GM23338 (cell line): Measurements from ENCODE around the gene NOTCH1. TPM values are rescaled to one million over a fixed set of nuclear protein-coding genes. Genes with fewer than 3 reads are reported as not detected.

Experiments
- ATAC-seq: fragments of 200-7000 bp; cut with Tn5 transposase; 3 replicates; pipeline ENCODE4 v1.9.1; 2020
- DNase-seq: peaks from one replicate; pipeline ENCODE4 v3.0.0-alpha.2; 2015; ENCODE audit warnings: low spot score
- H2AFZ ChIP-seq: fragments of 200-600 bp; sonication (generic); 2 replicates; pipeline ENCODE4 v1.8.0; 2016; ENCODE audit warnings: antibody characterized with exemption, mild to moderate bottlenecking, moderate library complexity
- H3F3A ChIP-seq: fragments of 200-600 bp; sonication (generic); replicated peaks from 2 replicates; pipeline ENCODE4 v1.8.0; 2017; ENCODE audit warnings: antibody characterized with exemption, mixed run types, low read depth
- H3K27ac ChIP-seq: fragments of 200-600 bp; sonication (generic); 2 replicates; pipeline ENCODE4 v1.6.1; 2016; ENCODE audit warnings: low read depth
- H3K27me3 ChIP-seq: fragments of 200-600 bp; sonication (generic); 2 replicates; pipeline ENCODE4 v1.8.0; 2016; ENCODE audit warnings: mild to moderate bottlenecking, mixed run types, moderate library complexity; ENCODE audit not compliant: insufficient read depth
- H3K36me3 ChIP-seq: fragments of 200-600 bp; sonication (generic); 2 replicates; pipeline ENCODE4 v1.8.0; 2016; ENCODE audit warnings: mild to moderate bottlenecking; ENCODE audit not compliant: insufficient read depth
- H3K4me1 ChIP-seq: fragments of 200-600 bp; sonication (generic); 2 replicates; pipeline ENCODE4 v1.8.0; 2016; ENCODE audit warnings: mild to moderate bottlenecking, moderate library complexity; ENCODE audit not compliant: insufficient read depth
- H3K4me2 ChIP-seq: fragments of 200-600 bp; sonication (generic); 2 replicates; pipeline ENCODE4 v1.7.1; 2017; ENCODE audit warnings: mixed run types
- H3K4me3 ChIP-seq: fragments of 200-600 bp; sonication (generic); 2 replicates; pipeline ENCODE4 v1.6.1; 2016; ENCODE audit warnings: mixed run types
- H3K79me2 ChIP-seq: fragments of 200-600 bp; sonication (generic); replicated peaks from 2 replicates; pipeline ENCODE4 v1.8.0; 2017; ENCODE audit warnings: mild to moderate bottlenecking; ENCODE audit not compliant: insufficient read depth
- H3K9me2 ChIP-seq: fragments of 200-600 bp; sonication (generic); 2 replicates; pipeline ENCODE4 v1.8.0; 2017; ENCODE audit not compliant: insufficient read depth
- H4K20me1 ChIP-seq: fragments of 200-600 bp; sonication (generic); replicated peaks from 2 replicates; pipeline ENCODE4 v1.8.0; 2017; ENCODE audit warnings: mild to moderate bottlenecking; ENCODE audit not compliant: insufficient read depth
- H3K27ac Mint-ChIP-seq: 2 replicates; pipeline ENCODE4 v1.8.0; 2020; ENCODE audit warnings: inconsistent platforms, mild to moderate bottlenecking, moderate library complexity, mixed read lengths
- H3K27me3 Mint-ChIP-seq: 3 replicates; pipeline ENCODE4 v1.8.0; 2022; ENCODE audit warnings: low read depth, mild to moderate bottlenecking, moderate library complexity, mixed read lengths, inconsistent platforms; ENCODE audit not compliant: insufficient read depth, poor library complexity
- H3K36me3 Mint-ChIP-seq: 3 replicates; pipeline ENCODE4 v1.8.0; 2021; ENCODE audit warnings: low read depth, mild to moderate bottlenecking, inconsistent platforms, moderate library complexity, mixed read lengths
- H3K4me1 Mint-ChIP-seq: 3 replicates; pipeline ENCODE4 v1.8.0; 2020; ENCODE audit warnings: mild to moderate bottlenecking, inconsistent platforms, mixed read lengths
- H3K4me3 Mint-ChIP-seq: 3 replicates; pipeline ENCODE4 v1.8.0; 2021; ENCODE audit warnings: moderate library complexity, mild to moderate bottlenecking, inconsistent platforms, mixed read lengths
- H3K9me3 Mint-ChIP-seq: 3 replicates; pipeline ENCODE4 v1.8.0; 2020; ENCODE audit warnings: moderate library complexity, mild to moderate bottlenecking, inconsistent platforms, mixed read lengths
- EZH2phosphoT487 ChIP-seq: fragments of 200-600 bp; sonication (generic); IDR thresholded peaks from one replicate; pipeline ENCODE4 v1.8.1; 2018; ENCODE audit warnings: antibody characterized with exemption; ENCODE audit not compliant: unreplicated experiment
- JUNB ChIP-seq: IDR thresholded peaks from one replicate; pipeline ENCODE4 v1.6.1; 2016; ENCODE audit warnings: antibody characterized with exemption; ENCODE audit not compliant: unreplicated experiment
- NANOG ChIP-seq: IDR thresholded peaks from 2 replicates; pipeline ENCODE4 v1.6.1; 2016; ENCODE audit warnings: antibody characterized with exemption, borderline replicate concordance
- POLR2AphosphoS5 ChIP-seq: IDR thresholded peaks from 2 replicates; pipeline ENCODE4 v1.6.1; 2016; ENCODE audit warnings: antibody characterized with exemption, low read depth
- STAT1 ChIP-seq: IDR thresholded peaks from one replicate; pipeline ENCODE4 v1.6.1; 2016; ENCODE audit warnings: antibody characterized with exemption; ENCODE audit not compliant: unreplicated experiment
- ZNF114 ChIP-seq: fragments of 250-450 bp; sonication (Bioruptor Pico); IDR thresholded peaks from 2 replicates; pipeline ENCODE4 v1.5.0; 2020; ENCODE audit warnings: mild to moderate bottlenecking, moderate library complexity
- ZNF331 ChIP-seq: fragments of 250-450 bp; sonication (Bioruptor Pico); IDR thresholded peaks from 2 replicates; pipeline ENCODE4 v1.5.0; 2020; ENCODE audit warnings: low read depth, mild to moderate bottlenecking, moderate library complexity
- polyA plus RNA-seq: library from polyadenylated mRNA; unstranded; fragments of >200 nt; fragmentation: Nextera tagmentation; extraction: Ambion mirVana; gene quantifications from 2 replicates; pipeline ENCODE4 v1.2.1, GENCODE V29; 2016
- total RNA-seq: library from RNA; depleted of rRNA; stranded (reverse); fragments of >200 nt; shearing (Covaris generic); gene quantifications from 2 replicates; pipeline ENCODE4 v1.2.3, GENCODE V29; 2014
- TF ChIP-seq, protein P1 (sequence below), 2 experiments: fragments of 200-600 bp in 1 of 2; sonication (generic) in 1 of 2; conservative IDR thresholded peaks; 2 replicates each; pipeline versions ENCODE4 v1.5.1 to v1.6.1; 2016 to 2017; ENCODE audit warnings: antibody characterized with exemption in 2 of 2, low read depth in 2 of 2, mild to moderate bottlenecking in 2 of 2, moderate library complexity in 1 of 2
- TF ChIP-seq, protein P2 (sequence below): IDR thresholded peaks from one replicate; pipeline ENCODE4 v1.6.1; 2018; ENCODE audit warnings: antibody characterized with exemption; ENCODE audit not compliant: unreplicated experiment
- TF ChIP-seq, protein P3 (sequence below): fragments of 250-450 bp; sonication (Bioruptor Pico); IDR thresholded peaks from 2 replicates; pipeline ENCODE4 v1.5.0; 2020; ENCODE audit warnings: mild to moderate bottlenecking, moderate library complexity
- TF ChIP-seq, protein P4 (sequence below): IDR thresholded peaks from 2 replicates; pipeline ENCODE4 v1.6.1; 2016; ENCODE audit warnings: antibody characterized with exemption

Gene NOTCH1
- total and polyA plus RNA-seq, 2 experiments from 2014 or later: 9.9 to 97.2 TPM

DNA sequence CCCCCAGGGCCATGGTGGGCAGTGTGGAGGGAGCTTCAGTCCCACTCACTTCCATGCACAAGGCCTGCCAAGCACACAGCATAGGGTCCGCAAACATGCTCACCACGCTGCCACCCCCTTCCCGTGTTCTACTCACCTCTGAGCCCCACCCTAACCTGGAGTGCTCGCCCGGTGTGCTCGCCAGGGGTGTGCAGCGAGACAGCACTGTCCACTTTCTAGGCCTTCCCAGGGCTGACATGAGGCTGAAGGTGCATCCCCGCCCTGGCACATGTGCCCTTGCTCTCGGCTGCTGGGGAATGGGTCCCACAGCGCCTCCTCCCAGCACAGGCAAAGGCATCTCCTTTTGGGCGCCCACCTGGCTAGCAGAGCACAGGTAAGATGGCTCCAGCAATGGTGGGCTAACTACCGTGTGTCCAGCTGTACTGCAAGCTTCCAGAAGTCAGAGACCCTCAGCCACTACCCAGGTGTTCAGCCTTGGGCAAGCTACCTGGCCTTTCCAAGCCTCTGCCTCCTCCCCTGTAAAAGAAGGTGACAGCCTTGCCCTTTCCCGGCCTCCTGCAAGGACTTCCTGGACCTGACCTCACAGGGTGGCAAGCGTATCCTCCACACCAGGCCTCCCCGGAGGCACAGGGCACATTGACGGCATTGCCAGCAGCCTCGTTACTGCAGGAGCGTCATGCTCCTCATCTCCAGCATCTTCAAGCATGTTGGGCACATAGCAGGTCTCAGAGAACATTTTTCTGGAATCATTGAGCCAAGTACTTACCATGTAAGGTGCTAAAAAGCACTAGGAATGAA, 58.8 kb downstream of the NOTCH1 start (continued):
- no peak for TF ChIP-seq ZNF331 (CRISPR knock-in tag)

DNA sequence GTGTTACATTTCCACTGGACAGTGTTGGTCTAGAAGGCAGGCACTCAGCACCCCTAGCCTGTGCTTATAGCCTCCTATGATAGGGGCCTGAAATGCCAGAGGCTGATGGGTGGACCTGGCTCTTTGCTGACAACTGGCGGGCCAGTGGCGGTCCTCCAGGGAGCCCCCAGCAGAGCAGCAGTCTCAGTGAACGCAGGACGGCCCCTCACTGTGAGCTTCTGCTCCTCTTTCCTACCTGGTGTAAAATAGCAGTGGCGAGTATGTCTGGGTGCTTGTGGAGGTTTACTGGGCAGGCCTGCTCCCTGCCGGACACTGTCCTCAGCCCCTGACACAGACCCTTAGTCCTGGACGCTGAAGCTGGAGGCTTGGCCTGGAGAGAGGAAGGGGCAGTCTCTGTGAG, 59.7 kb downstream of the NOTCH1 start:
- H3K27me3 Mint-ChIP-seq: peaks cover 22% of the 10 kb centered on the region
- no peak overlapping the region for H3K4me3 Mint-ChIP-seq
- Histone ChIP-seq H3K9me2 (no peaks in the 10 kb centered on the region), H4K20me1 (peaks cover 8% of the 10 kb centered on the region), H3K79me2 (peaks cover 16% of the 10 kb centered on the region), H3F3A (0 out of 2 replicates have a peak, but pooled peaks cover 13% of the 10 kb centered on the region), H2AFZ (no peak overlapping the region), H3K36me3 (no peaks in the 10 kb centered on the region; the same call in 1 of the 2 replicates), H3K4me2 (no peak overlapping the region), H3K27me3 (no peaks in the 10 kb centered on the region), H3K27ac (no peak overlapping the region), H3K4me3 (no peak overlapping the region), H3K4me1 (peaks cover 9% of the 10 kb centered on the region)
- TF ChIP-seq EZH2phosphoT487 (no peak), NANOG (no peak), POLR2AphosphoS5 (no peak), STAT1 (no peak), ZNF114 (CRISPR knock-in tag) (no peak), JUNB (no peak)
- TF ChIP-seq, protein P1, sequence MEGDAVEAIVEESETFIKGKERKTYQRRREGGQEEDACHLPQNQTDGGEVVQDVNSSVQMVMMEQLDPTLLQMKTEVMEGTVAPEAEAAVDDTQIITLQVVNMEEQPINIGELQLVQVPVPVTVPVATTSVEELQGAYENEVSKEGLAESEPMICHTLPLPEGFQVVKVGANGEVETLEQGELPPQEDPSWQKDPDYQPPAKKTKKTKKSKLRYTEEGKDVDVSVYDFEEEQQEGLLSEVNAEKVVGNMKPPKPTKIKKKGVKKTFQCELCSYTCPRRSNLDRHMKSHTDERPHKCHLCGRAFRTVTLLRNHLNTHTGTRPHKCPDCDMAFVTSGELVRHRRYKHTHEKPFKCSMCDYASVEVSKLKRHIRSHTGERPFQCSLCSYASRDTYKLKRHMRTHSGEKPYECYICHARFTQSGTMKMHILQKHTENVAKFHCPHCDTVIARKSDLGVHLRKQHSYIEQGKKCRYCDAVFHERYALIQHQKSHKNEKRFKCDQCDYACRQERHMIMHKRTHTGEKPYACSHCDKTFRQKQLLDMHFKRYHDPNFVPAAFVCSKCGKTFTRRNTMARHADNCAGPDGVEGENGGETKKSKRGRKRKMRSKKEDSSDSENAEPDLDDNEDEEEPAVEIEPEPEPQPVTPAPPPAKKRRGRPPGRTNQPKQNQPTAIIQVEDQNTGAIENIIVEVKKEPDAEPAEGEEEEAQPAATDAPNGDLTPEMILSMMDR (conservative IDR thresholded peaks at IDR 0.05; ENCODE audit: low read depth in 2 of 2): no peak
- TF ChIP-seq, protein P2, sequence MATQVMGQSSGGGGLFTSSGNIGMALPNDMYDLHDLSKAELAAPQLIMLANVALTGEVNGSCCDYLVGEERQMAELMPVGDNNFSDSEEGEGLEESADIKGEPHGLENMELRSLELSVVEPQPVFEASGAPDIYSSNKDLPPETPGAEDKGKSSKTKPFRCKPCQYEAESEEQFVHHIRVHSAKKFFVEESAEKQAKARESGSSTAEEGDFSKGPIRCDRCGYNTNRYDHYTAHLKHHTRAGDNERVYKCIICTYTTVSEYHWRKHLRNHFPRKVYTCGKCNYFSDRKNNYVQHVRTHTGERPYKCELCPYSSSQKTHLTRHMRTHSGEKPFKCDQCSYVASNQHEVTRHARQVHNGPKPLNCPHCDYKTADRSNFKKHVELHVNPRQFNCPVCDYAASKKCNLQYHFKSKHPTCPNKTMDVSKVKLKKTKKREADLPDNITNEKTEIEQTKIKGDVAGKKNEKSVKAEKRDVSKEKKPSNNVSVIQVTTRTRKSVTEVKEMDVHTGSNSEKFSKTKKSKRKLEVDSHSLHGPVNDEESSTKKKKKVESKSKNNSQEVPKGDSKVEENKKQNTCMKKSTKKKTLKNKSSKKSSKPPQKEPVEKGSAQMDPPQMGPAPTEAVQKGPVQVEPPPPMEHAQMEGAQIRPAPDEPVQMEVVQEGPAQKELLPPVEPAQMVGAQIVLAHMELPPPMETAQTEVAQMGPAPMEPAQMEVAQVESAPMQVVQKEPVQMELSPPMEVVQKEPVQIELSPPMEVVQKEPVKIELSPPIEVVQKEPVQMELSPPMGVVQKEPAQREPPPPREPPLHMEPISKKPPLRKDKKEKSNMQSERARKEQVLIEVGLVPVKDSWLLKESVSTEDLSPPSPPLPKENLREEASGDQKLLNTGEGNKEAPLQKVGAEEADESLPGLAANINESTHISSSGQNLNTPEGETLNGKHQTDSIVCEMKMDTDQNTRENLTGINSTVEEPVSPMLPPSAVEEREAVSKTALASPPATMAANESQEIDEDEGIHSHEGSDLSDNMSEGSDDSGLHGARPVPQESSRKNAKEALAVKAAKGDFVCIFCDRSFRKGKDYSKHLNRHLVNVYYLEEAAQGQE: no peak
- TF ChIP-seq, protein P3, sequence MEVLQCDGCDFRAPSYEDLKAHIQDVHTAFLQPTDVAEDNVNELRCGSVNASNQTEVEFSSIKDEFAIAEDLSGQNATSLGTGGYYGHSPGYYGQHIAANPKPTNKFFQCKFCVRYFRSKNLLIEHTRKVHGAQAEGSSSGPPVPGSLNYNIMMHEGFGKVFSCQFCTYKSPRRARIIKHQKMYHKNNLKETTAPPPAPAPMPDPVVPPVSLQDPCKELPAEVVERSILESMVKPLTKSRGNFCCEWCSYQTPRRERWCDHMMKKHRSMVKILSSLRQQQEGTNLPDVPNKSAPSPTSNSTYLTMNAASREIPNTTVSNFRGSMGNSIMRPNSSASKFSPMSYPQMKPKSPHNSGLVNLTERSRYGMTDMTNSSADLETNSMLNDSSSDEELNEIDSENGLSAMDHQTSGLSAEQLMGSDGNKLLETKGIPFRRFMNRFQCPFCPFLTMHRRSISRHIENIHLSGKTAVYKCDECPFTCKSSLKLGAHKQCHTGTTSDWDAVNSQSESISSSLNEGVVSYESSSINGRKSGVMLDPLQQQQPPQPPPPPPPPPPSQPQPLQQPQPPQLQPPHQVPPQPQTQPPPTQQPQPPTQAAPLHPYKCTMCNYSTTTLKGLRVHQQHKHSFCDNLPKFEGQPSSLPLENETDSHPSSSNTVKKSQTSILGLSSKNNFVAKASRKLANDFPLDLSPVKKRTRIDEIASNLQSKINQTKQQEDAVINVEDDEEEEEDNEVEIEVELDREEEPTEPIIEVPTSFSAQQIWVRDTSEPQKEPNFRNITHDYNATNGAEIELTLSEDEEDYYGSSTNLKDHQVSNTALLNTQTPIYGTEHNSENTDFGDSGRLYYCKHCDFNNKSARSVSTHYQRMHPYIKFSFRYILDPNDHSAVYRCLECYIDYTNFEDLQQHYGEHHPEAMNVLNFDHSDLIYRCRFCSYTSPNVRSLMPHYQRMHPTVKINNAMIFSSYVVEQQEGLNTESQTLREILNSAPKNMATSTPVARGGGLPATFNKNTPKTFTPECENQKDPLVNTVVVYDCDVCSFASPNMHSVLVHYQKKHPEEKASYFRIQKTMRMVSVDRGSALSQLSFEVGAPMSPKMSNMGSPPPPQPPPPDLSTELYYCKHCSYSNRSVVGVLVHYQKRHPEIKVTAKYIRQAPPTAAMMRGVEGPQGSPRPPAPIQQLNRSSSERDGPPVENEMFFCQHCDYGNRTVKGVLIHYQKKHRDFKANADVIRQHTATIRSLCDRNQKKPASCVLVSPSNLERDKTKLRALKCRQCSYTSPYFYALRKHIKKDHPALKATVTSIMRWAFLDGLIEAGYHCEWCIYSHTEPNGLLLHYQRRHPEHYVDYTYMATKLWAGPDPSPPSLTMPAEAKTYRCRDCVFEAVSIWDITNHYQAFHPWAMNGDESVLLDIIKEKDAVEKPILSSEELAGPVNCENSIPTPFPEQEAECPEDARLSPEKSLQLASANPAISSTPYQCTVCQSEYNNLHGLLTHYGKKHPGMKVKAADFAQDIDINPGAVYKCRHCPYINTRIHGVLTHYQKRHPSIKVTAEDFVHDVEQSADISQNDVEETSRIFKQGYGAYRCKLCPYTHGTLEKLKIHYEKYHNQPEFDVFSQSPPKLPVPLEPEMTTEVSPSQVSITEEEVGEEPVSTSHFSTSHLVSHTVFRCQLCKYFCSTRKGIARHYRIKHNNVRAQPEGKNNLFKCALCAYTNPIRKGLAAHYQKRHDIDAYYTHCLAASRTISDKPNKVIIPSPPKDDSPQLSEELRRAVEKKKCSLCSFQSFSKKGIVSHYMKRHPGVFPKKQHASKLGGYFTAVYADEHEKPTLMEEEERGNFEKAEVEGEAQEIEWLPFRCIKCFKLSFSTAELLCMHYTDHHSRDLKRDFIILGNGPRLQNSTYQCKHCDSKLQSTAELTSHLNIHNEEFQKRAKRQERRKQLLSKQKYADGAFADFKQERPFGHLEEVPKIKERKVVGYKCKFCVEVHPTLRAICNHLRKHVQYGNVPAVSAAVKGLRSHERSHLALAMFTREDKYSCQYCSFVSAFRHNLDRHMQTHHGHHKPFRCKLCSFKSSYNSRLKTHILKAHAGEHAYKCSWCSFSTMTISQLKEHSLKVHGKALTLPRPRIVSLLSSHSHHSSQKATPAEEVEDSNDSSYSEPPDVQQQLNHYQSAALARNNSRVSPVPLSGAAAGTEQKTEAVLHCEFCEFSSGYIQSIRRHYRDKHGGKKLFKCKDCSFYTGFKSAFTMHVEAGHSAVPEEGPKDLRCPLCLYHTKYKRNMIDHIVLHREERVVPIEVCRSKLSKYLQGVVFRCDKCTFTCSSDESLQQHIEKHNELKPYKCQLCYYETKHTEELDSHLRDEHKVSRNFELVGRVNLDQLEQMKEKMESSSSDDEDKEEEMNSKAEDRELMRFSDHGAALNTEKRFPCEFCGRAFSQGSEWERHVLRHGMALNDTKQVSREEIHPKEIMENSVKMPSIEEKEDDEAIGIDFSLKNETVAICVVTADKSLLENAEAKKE (CRISPR knock-in tag): no peak
- TF ChIP-seq, protein P4, sequence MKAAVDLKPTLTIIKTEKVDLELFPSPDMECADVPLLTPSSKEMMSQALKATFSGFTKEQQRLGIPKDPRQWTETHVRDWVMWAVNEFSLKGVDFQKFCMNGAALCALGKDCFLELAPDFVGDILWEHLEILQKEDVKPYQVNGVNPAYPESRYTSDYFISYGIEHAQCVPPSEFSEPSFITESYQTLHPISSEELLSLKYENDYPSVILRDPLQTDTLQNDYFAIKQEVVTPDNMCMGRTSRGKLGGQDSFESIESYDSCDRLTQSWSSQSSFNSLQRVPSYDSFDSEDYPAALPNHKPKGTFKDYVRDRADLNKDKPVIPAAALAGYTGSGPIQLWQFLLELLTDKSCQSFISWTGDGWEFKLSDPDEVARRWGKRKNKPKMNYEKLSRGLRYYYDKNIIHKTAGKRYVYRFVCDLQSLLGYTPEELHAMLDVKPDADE: no peak
- no peak for ATAC-seq
- peaks cover 6% of the 10 kb centered on the region for H3K4me1 Mint-ChIP-seq
- no peak overlapping the region for H3K27ac Mint-ChIP-seq
- no peaks in the 10 kb centered on the region for H3K9me3 Mint-ChIP-seq
- no peaks in the 10 kb centered on the region for H3K36me3 Mint-ChIP-seq
- no peak for DNase-seq
